K562 (cell line): ENCODE results near the gene NRG2. TPM values are rescaled to one million over a fixed set of nuclear protein-coding genes. Genes with fewer than 3 reads are reported as not detected.

Source experiments
- ATAC-seq: fragments of 200-7000 bp; cut with Tn5 transposase; 3 replicates; pipeline ENCODE4 v1.9.1; 2020; ENCODE audit warnings: moderate library complexity
- BruUV-seq: library from RNA; stranded (reverse); fragments of 400-500 nt; replicated peaks from 2 replicates; lab custom pipeline; 2021; lab: Mats Ljungman, UMichigan
- CTCF ChIA-PET: fragments of 300-600 bp; formaldehyde crosslinking; extraction: SDS; loops from one replicate; lab custom pipeline; 2021; ENCODE audit warnings: low intra/inter-chr PET ratio; lab: Yijun Ruan, JAX
- POLR2A ChIA-PET: fragments of 300-600, 350-650 bp; sonication (Branson Sonifier 250); formaldehyde crosslinking; extraction: SDS; loops from one replicate; lab custom pipeline; 2021; ENCODE audit warnings: antibody characterized with exemption, inconsistent platforms; lab: Yijun Ruan, JAX
- DNase-seq, 4 experiments: peaks; one replicate each; pipeline versions ENCODE4 v3.0.0 to v3.0.0-alpha.2; 2011 to 2018; ENCODE audit warnings: low spot score in 3 of 4, mixed read lengths in 3 of 4; ENCODE audit errors: extremely low read depth in 1 of 4
- FAIRE-seq: peaks from 2 replicates; lab custom pipeline; 2011; peaks lifted over from hg19 to GRCh38; lab: Jason Lieb, UNC
- H2AFZ ChIP-seq: 2 replicates; pipeline ENCODE4 v1.6.0; 2011; ENCODE audit warnings: low read depth, low read length, control low read depth, inconsistent platforms
- H3K27ac ChIP-seq: fragments of 200-600 bp; 3 replicates; pipeline ENCODE4 v1.8.0; 2011; ENCODE audit warnings: low read depth, mild to moderate bottlenecking, control low read depth, inconsistent platforms, low read length, moderate library complexity, mixed read lengths; ENCODE audit errors: extremely low read depth
- H3K27me3 ChIP-seq, 2 experiments: fragments of 300-600 bp in 1 of 2; 2 replicates in 1 of 2; 3 replicates in 1 of 2; pipeline versions ENCODE4 v1.6.0 to v1.8.0; 2011; ENCODE audit warnings: inconsistent platforms in 2 of 2, low read length in 2 of 2, mild to moderate bottlenecking in 1 of 2, mixed read lengths in 1 of 2, moderate library complexity in 1 of 2; ENCODE audit not compliant: control insufficient read depth in 2 of 2, insufficient read depth in 2 of 2
- H3K36me3 ChIP-seq: fragments of 300-600 bp; 3 replicates; pipeline ENCODE4 v1.8.0; 2011; ENCODE audit warnings: mild to moderate bottlenecking, low read length, inconsistent platforms; ENCODE audit not compliant: control insufficient read depth, insufficient read depth
- H3K4me1 ChIP-seq, 2 experiments: fragments of 200-600 bp in 1 of 2; replicated peaks in 1 of 2; 2 replicates in 1 of 2; 3 replicates in 1 of 2; pipeline versions ENCODE4 v1.5.1 to v1.8.0; 2011; ENCODE audit warnings: inconsistent platforms in 2 of 2, low read length in 2 of 2, mild to moderate bottlenecking in 1 of 2, mixed read lengths in 1 of 2, moderate library complexity in 1 of 2; ENCODE audit not compliant: control insufficient read depth in 2 of 2, insufficient read depth in 2 of 2
- H3K4me2 ChIP-seq: 2 replicates; pipeline ENCODE4 v1.6.1; 2011; ENCODE audit warnings: low read length, control low read depth, inconsistent platforms, mixed read lengths; ENCODE audit not compliant: insufficient read depth
- H3K4me3 ChIP-seq: fragments of 200-600 bp; sonication (generic), shearing (Covaris generic); 2 replicates; pipeline ENCODE4 v1.5.1; 2016; ENCODE audit warnings: control low read depth, inconsistent platforms
- H3K79me2 ChIP-seq: fragments of 200-600 bp; 3 replicates; pipeline ENCODE4 v1.8.0; 2011; ENCODE audit warnings: low read length, inconsistent platforms; ENCODE audit not compliant: control insufficient read depth, insufficient read depth
- H3K9ac ChIP-seq, 2 experiments: 2 replicates each; pipeline versions ENCODE4 v1.6.0 to v1.6.1; 2011; ENCODE audit warnings: low read depth in 2 of 2, low read length in 2 of 2, control low read depth in 1 of 2, inconsistent platforms in 1 of 2, mild to moderate bottlenecking in 1 of 2, mixed read lengths in 1 of 2; ENCODE audit not compliant: insufficient read depth in 1 of 2
- H3K9me1 ChIP-seq: one replicate; pipeline ENCODE4 v1.6.0; 2011; ENCODE audit warnings: inconsistent platforms, mild to moderate bottlenecking, low read length, moderate library complexity; ENCODE audit not compliant: control insufficient read depth, insufficient read depth
- H3K9me3 ChIP-seq: replicated peaks from 2 replicates; pipeline ENCODE4 v1.5.1; 2011; ENCODE audit warnings: low read depth, low read length, inconsistent platforms; ENCODE audit not compliant: control insufficient read depth, insufficient read depth
- H4K20me1 ChIP-seq: replicated peaks from 2 replicates; pipeline ENCODE4 v1.6.1; 2011; ENCODE audit warnings: low read length, inconsistent platforms, mixed read lengths; ENCODE audit not compliant: control insufficient read depth, insufficient read depth
- ATF3 ChIP-seq, 2 experiments: fragments of 450-650 bp in 1 of 2; sonication (generic) in 1 of 2; formaldehyde crosslinking in 1 of 2; IDR thresholded peaks in 1 of 2; conservative IDR thresholded peaks in 1 of 2; 2 replicates each; pipeline versions ENCODE4 v1.6.1 to v1.8.1; 2016 to 2023; ENCODE audit warnings: mild to moderate bottlenecking in 2 of 2, moderate library complexity in 2 of 2, inconsistent platforms in 1 of 2, missing genetic modification reagents in 1 of 2
- ATF7 ChIP-seq: fragments of 450-650 bp; IDR thresholded peaks from 2 replicates; pipeline ENCODE4 v1.7.1; 2014; ENCODE audit warnings: mild to moderate bottlenecking, moderate library complexity
- BMI1 ChIP-seq: fragments of 150-350 bp; IDR thresholded peaks from 2 replicates; pipeline ENCODE4 v1.6.1; 2014; ENCODE audit warnings: low read length
- CHD4 ChIP-seq: fragments of 200-600 bp; sonication (generic); IDR thresholded peaks from 3 replicates; pipeline ENCODE4 v1.6.1; 2012; ENCODE audit warnings: low read depth, mild to moderate bottlenecking, mixed read lengths, low read length, inconsistent platforms; ENCODE audit not compliant: insufficient read depth, insufficient replicate concordance, poor library complexity, severe bottlenecking
- EGR1 ChIP-seq: fragments of 450-650 bp; conservative IDR thresholded peaks from 2 replicates; pipeline ENCODE4 v1.6.1; 2017; ENCODE audit warnings: mild to moderate bottlenecking
- FOXK2 ChIP-seq, 2 experiments: fragments of 450-650 bp; IDR thresholded peaks in 1 of 2; conservative IDR thresholded peaks in 1 of 2; 2 replicates each; pipeline ENCODE4 v1.6.1; 2016; ENCODE audit warnings: low read depth in 2 of 2, mild to moderate bottlenecking in 1 of 2
- JUN ChIP-seq, 2 experiments: sonication (generic) in 1 of 2; formaldehyde crosslinking in 1 of 2; IDR thresholded peaks; 2 replicates each; pipeline versions ENCODE4 v1.6.1 to v1.8.0; 2012 to 2022; ENCODE audit warnings: borderline replicate concordance in 2 of 2, mild to moderate bottlenecking in 2 of 2, improper control_type of control experiment in 1 of 2, low read depth in 1 of 2, low read length in 1 of 2, missing genetic modification reagents in 1 of 2
- MEF2D ChIP-seq: conservative IDR thresholded peaks from 2 replicates; pipeline ENCODE4 v1.6.1; 2016; ENCODE audit warnings: low read depth, missing genetic modification characterization, missing compliant biosample characterization
- NR2C2 ChIP-seq, 2 experiments: fragments of 200-800 bp in 1 of 2; sonication (Bioruptor generic) in 1 of 2; sonication (generic) in 1 of 2; formaldehyde crosslinking in 1 of 2; IDR thresholded peaks; 2 replicates each; pipeline versions ENCODE4 v1.6.1 to v1.8.0; 2016 to 2022; ENCODE audit warnings: mild to moderate bottlenecking in 1 of 2, missing compliant biosample characterization in 1 of 2, missing genetic modification characterization in 1 of 2, missing genetic modification reagents in 1 of 2
- PCBP2 ChIP-seq: fragments of 200-400 bp; formaldehyde crosslinking; IDR thresholded peaks from 2 replicates; pipeline ENCODE4 v1.6.1; 2018; ENCODE audit warnings: low read length, low read depth, mild to moderate bottlenecking, moderate library complexity; ENCODE audit not compliant: poor library complexity, severe bottlenecking
- POLR2AphosphoS5 ChIP-seq: IDR thresholded peaks from 2 replicates; pipeline ENCODE4 v1.6.1; 2011; ENCODE audit warnings: mild to moderate bottlenecking, low read depth, low read length, moderate library complexity; ENCODE audit not compliant: control insufficient read depth, insufficient read depth
- PTRF ChIP-seq: fragments of 450-650 bp; IDR thresholded peaks from 2 replicates; pipeline ENCODE4 v1.6.1; 2016; ENCODE audit warnings: mild to moderate bottlenecking, missing genetic modification characterization, missing compliant biosample characterization
- TARDBP ChIP-seq: fragments of 450-650 bp; IDR thresholded peaks from 2 replicates; pipeline ENCODE4 v1.6.1; 2016
- USF1 ChIP-seq: sonication (generic); formaldehyde crosslinking; IDR thresholded peaks from 2 replicates; pipeline ENCODE4 v1.9.0; 2022; ENCODE audit warnings: mild to moderate bottlenecking, missing genetic modification reagents
- ZNF507 ChIP-seq: conservative IDR thresholded peaks from 2 replicates; pipeline ENCODE4 v1.6.1; 2017; ENCODE audit warnings: missing genetic modification characterization, missing compliant biosample characterization
- WGBS: fragments of 100-300 bp; shearing (Covaris generic); methylation state at CpG from one replicate; pipeline ENCODE4 v1.1.6; 2016; ENCODE audit warnings: low coverage, mixed read lengths; ENCODE audit not compliant: insufficient coverage; ENCODE audit errors: missing lambda C conversion rate; 5-methylcytosine and 5-hydroxymethylcytosine counted together
- in situ Hi-C: fragments of 300-500 bp; cut with MboI; formaldehyde crosslinking; loops from 4 replicates; pipeline ENCODE4 v1.15.0; 2018; ENCODE audit warnings: inconsistent platforms, mixed read lengths
- intact Hi-C: fragments of 100-400 bp; cut with micrococcal nuclease; formaldehyde crosslinking; loops from 2 replicates; pipeline ENCODE4 v1.14.2; 2022
- polyA plus RNA-seq, 8 experiments: library from polyadenylated mRNA; depleted of rRNA in 4 of 8; stranded (reverse) in 5 of 8; unstranded in 3 of 8; fragments of >200 nt; fragmentation: Nextera tagmentation in 2 of 8; fragmentation: Illumina TruSeq in 1 of 8; extraction: Ambion mirVana in 2 of 8; extraction: Trizol in 1 of 8; gene quantifications; 2 replicates each; pipeline versions ENCODE4 v1.2.1 to v1.2.3, GENCODE V29; 2011 to 2014; ENCODE audit warnings: inconsistent platforms in 1 of 8, missing spikeins in 1 of 8
- total RNA-seq, 7 experiments: library from RNA; depleted of rRNA in 6 of 7; stranded (reverse); fragments of >200 nt in 6 of 7; fragmentation: Illumina TruSeq in 2 of 7; extraction: Trizol in 2 of 7; gene quantifications; 2 replicates each; pipeline versions ENCODE4 v1.2.1 to v1.2.3, GENCODE V29; 2011 to 2021; ENCODE audit warnings: low replicate concordance in 1 of 7
- TF ChIP-seq, protein P1 (sequence below): fragments of 450-650 bp; IDR thresholded peaks from 2 replicates; pipeline ENCODE4 v1.6.1; 2016; ENCODE audit warnings: missing biosample characterization, missing genetic modification characterization

NRG2 gene
- total and polyA plus RNA-seq, 9 of the 15 experiments (the other 6 are each of a cell fraction or from before 2014, with no cell fraction given) = not detected

GRCh38 chr5:140011297-140011802 is 31.7 kb downstream of the NRG2 start:
- Histone ChIP-seq H3K9me3 (no peaks in the 10 kb centered on the region), H3K36me3 (no peaks in the 10 kb centered on the region), H3K27ac (no peak overlapping the region), H3K4me3 (no peak overlapping the region), H3K27me3 (peaks cover 10 to 16% of the 10 kb centered on the region in 2 experiments; a peak in 2 of 5 replicates), H3K4me2 (no peak overlapping the region), H4K20me1 (no peaks in the 10 kb centered on the region), H3K9me1 (no peaks in the 10 kb centered on the region), H3K9ac (no peak overlapping the region), H3K4me1 (no peaks in the 10 kb centered on the region), H2AFZ (no peak overlapping the region), H3K79me2 (no peaks in the 10 kb centered on the region)
- 0% methylated on average over 3 of the region's 3 CpGs for WGBS
- DNase-seq = peak in 1 of 4 experiments; percentile 14
- CTCF ChIA-PET = no interaction called here
- BruUV-seq = no TSS peak
- POLR2A ChIA-PET = no interaction called here
- no peak for FAIRE-seq
- in situ Hi-C loops (no loop called here), intact Hi-C loops (no loop called here)
- no peak for ATAC-seq
- TF ChIP-seq NR2C2 (CRISPR knock-in tag; IDR thresholded peaks at IDR 0.05) (no peak), NR2C2 (tag; IDR thresholded peaks at IDR 0.05) (peak; percentile 69; the same call in 1 of the 2 replicates), PCBP2 (no peak), PTRF (tag) (no peak), ATF7 (0 out of 2 replicates have a peak, but pooled peaks have one; percentile 22), JUN (IDR thresholded peaks at IDR 0.05; ENCODE audit: borderline replicate concordance, low read depth, low read length) (peak; percentile 63; the same call in 1 of the 2 replicates), JUN (CRISPR knock-in tag; IDR thresholded peaks at IDR 0.05; ENCODE audit: borderline replicate concordance) (no peak), FOXK2 (conservative IDR thresholded peaks at IDR 0.05 in 1 of 2, IDR thresholded peaks at IDR 0.05 in 1 of 2; ENCODE audit: low read depth in 2 of 2) (no peak), USF1 (CRISPR knock-in tag) (no peak), EGR1 (0 out of 2 replicates have a peak, but pooled peaks have one; percentile 19), ZNF507 (no peak), CHD4 (no peak), TARDBP (no peak), BMI1 (no peak), MEF2D (tag) (peak; percentile 92), ATF3 (IDR thresholded peaks at IDR 0.05) (peak; percentile 70; the same call in 1 of the 2 replicates), ATF3 (CRISPR knock-in tag; conservative IDR thresholded peaks at IDR 0.05) (0 out of 2 replicates have a peak, but pooled peaks have one; percentile 39), POLR2AphosphoS5 (no peak)
- TF ChIP-seq, protein P1, sequence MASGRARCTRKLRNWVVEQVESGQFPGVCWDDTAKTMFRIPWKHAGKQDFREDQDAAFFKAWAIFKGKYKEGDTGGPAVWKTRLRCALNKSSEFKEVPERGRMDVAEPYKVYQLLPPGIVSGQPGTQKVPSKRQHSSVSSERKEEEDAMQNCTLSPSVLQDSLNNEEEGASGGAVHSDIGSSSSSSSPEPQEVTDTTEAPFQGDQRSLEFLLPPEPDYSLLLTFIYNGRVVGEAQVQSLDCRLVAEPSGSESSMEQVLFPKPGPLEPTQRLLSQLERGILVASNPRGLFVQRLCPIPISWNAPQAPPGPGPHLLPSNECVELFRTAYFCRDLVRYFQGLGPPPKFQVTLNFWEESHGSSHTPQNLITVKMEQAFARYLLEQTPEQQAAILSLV = no peak
